GM13977 (cell line): ENCODE measurements around the gene PRKAG2.
A peak's percentile ranks its signal among the peaks of the same experiment; 100 is the strongest.

Source experiments
- DNase-seq: peaks from one replicate; pipeline ENCODE4 v3.0.0; 2012; ENCODE audit warnings: low spot score
- in situ Hi-C: fragments of 300-500 bp; cut with MboI; formaldehyde crosslinking; loops from one replicate; pipeline ENCODE4 v1.12.0; 2022; ENCODE audit warnings: low sequenced_read_pairs, low pct_unique_long_range_greater_than_20kb, mixed read lengths, inconsistent platforms; ENCODE audit not compliant: unreplicated experiment
- TF ChIP-seq, protein P1 (sequence below): IDR thresholded peaks from 2 replicates; pipeline ENCODE4 v1.5.1; 2012; ENCODE audit warnings: mild to moderate bottlenecking, control low read depth; ENCODE audit not compliant: insufficient read depth; ENCODE audit errors: extremely low read depth, missing control alignments

Gene PRKAG2

DNA sequence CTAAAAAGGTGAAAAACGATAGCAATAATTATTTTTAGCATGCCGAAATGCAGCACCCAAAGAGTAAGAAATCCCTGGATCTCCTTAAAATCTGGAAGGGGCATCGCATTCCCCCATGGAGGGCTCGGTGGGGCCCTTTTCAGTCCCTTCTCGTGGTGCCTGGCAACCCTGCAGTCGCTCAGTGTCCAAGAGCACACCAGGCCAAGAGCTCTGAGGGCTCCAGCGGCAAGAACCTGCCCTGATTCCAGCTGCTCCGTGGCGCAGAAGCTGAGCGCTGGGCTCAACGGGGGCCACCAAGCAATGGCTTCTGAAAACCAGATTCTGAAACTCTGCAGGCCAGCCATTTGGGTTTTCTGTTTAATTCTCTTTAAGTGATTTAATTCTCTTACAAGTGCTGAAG is 131.2 kb downstream of the PRKAG2 start:
- TF ChIP-seq, protein P1, sequence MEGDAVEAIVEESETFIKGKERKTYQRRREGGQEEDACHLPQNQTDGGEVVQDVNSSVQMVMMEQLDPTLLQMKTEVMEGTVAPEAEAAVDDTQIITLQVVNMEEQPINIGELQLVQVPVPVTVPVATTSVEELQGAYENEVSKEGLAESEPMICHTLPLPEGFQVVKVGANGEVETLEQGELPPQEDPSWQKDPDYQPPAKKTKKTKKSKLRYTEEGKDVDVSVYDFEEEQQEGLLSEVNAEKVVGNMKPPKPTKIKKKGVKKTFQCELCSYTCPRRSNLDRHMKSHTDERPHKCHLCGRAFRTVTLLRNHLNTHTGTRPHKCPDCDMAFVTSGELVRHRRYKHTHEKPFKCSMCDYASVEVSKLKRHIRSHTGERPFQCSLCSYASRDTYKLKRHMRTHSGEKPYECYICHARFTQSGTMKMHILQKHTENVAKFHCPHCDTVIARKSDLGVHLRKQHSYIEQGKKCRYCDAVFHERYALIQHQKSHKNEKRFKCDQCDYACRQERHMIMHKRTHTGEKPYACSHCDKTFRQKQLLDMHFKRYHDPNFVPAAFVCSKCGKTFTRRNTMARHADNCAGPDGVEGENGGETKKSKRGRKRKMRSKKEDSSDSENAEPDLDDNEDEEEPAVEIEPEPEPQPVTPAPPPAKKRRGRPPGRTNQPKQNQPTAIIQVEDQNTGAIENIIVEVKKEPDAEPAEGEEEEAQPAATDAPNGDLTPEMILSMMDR, result no peak
- in situ Hi-C loops, result no loop called here
- DNase-seq, result no peak

DNA sequence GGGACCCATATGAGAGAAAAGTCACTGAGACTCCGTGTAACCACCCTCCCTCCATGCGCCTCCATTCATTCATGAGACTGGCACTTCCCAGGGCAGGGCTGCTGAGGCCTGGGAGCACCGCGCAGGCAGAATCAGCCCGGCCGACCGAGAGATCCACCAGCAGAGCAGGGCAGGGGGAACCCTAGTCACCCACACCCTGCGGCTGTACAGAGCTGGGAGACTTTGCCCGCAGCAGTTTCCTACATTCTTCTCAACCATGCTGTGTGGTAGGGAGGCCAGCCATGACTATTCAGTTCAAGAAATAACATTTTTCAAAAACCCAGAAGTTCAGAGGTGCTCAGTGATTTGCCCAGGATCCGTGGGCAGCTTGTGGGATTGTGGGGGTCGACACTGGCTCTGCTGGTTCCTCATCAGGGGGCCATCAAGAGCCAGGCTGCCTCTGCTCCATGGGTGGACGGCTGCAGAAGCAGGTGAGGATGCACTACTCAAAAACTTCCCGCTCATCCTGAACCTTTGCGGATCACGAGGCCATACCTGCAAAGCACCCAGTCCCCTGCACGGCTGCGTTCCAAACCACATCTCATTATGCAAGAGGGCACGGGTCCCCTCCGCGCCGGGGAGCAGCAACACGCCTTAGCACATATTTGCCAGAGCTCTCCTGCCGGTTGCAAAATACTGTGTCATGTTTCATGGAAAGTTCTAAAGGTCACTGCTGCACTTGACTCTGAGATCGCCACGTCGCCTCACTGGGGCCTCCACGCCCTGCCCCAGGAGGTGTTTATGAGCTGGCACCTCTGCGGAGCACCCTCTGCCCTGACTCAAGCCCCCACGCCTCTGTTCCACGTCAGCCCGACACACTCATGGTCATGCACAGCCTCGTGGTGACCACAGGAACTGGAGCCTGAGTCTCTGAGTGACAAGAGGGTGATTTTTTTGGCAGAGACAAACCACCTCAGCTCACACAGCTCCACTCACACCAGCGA is 132.0 kb downstream of the PRKAG2 start:
- DNase-seq, result no peak
- in situ Hi-C loops, result no loop called here
- TF ChIP-seq, protein P1, result no peak

DNA sequence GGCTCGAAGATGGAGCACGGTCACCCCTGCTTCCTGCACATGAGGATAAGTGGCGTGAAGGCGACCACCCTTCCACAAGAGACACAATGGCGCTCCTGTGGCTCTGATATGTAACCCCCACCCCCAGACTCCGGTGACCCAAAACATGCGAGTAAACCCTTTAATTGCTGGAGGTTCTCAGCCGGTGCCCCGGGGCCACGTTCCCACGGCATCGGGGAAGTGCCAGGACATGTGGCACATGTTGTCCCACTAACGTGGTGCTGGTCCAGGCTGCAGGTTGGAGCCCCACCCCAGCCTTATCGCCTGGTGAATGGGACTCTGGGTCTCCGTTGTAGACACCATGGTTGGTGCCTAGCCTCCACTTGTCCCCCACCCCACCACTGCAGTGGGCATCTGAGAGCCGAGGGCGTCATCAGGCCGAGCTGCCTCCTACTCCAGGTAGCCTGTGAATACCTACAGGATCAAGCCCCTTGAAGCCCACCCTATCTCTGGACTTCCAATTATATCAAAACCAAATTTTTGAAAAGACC is 132.8 kb downstream of the PRKAG2 start:
- TF ChIP-seq, protein P1, result no peak
- in situ Hi-C loops, result no loop called here

DNA sequence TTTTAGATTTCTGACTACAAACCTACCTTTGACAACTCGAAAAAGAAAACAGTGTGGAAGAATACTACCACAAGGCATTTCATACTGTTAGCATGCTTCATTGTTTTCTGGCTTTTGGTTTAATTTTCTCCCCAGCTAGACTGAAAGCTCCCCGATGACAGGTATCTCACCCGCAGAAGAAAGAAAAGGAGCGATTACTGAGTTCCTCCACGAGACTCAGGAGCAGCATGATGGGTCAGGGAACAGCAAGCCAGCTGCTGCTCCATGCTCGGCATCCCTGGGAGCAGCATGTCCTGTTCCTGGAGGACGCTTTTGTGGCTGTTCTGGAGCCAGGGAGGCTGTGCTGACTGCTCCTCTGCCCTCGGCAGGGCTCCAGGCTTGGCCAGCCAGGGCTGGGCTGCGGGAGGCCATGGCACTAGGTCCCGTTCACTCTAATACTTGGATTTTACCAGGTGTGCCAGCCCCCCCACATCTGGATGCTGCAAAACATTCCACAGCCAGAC is 133.4 kb downstream of the PRKAG2 start:
- in situ Hi-C loops, result no loop called here
- TF ChIP-seq, protein P1, result no peak
- no peak for DNase-seq

More for the DNA sequence above, 132.8 kb downstream of the PRKAG2 start:
- no peak for DNase-seq

DNA sequence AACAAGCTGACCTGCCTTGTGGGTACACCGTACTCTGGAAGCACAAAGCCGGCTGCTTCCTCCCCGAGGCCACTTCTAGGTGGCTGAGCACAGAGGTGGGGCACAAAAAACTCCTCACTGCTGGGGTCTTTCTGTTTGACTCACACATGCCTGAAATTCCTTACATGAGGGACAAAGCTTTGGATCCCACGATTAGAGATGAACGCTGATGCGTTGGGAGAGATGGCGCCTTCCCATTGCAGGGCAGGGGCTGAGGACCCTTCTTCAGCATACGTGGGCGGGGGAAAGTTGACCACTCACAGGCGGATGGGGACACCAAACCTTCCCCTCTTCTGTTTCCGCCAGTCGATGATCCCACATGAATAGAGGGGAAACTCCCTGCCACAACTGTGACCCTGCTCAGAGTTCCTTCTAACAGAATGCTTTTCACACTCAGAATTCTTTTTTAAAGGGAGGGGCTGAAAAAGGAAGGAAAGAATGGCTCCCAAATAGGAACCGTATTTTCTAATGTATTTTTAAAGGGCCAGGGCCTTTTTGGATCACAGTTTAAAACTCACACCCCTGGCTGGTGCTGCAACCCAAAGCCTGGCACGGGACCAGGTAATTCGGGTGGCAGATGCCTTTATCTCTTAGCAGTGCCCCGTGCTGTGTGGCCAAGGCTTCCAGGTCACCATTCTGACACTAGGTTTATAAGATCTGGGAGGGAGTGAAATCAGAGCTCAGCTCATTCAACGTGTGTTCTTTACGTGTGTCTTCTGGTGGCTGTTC is 134.0 kb downstream of the PRKAG2 start:
- TF ChIP-seq, protein P1, result no peak
- in situ Hi-C loops, result no loop called here
- peak; percentile 52 for DNase-seq

DNA sequence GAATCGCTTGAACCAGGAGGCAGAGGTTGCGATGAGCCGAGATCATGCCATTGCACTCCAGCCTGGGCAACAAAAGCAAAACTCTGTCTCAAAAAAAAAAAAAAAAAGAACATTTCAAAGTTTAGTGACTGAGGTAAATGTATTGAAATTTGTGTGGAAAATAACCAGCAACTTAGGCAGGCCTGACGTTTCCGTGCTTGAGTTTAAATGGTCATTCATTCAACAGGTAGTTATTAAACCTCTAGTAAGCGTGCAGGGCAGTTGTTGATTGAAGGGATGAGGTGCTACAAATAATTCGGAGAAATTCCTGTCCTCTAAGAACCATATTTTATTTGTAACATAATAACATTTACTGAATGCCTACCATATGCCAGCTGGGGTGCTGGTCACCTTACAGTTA is 135.3 kb downstream of the PRKAG2 start:
- in situ Hi-C loops, result no loop called here
- DNase-seq, result no peak
- TF ChIP-seq, protein P1, result no peak
